HCT116 (cell line): ENCODE data around the gene C16orf90. TPM values are rescaled to one million over a fixed set of nuclear protein-coding genes. Genes with fewer than 3 reads are reported as not detected.

Source experiments
- ATAC-seq: fragments of 200-7000 bp; cut with Tn5 transposase; 2 replicates; pipeline ENCODE4 v1.9.1; 2020; ENCODE audit warnings: mild to moderate bottlenecking, moderate library complexity
- BruUV-seq: library from RNA; stranded (reverse); fragments of 400-500 nt; replicated peaks from 2 replicates; lab custom pipeline; 2021; lab: Mats Ljungman, UMichigan
- CTCF ChIA-PET: fragments of 300-600 bp; sonication (Branson Sonifier 250); formaldehyde crosslinking; loops from one replicate; lab custom pipeline; 2021; ENCODE audit warnings: antibody characterized with exemption; lab: Charles Lee
- POLR2A ChIA-PET: fragments of 300-600, 350-600 bp; sonication (Branson Sonifier 250); formaldehyde crosslinking; loops from one replicate; lab custom pipeline; 2021; ENCODE audit warnings: antibody characterized with exemption; lab: Charles Lee
- RAD21 ChIA-PET, 2 experiments: fragments of 300-600 bp; sonication (Branson Sonifier 250); formaldehyde crosslinking; loops; one replicate each; lab custom pipeline; 2023; ENCODE audit warnings: low total read pairs in 2 of 2; ENCODE audit not compliant: uncharacterized antibody in 2 of 2, unreplicated experiment in 2 of 2, low non-redundant PET in 1 of 2; lab: Charles Lee
- DNase-seq: peaks from one replicate; pipeline ENCODE4 v3.0.0-alpha.2; 2010; ENCODE audit warnings: low read depth, low spot score
- H2AFZ ChIP-seq: fragments of 200-600 bp; shearing (Covaris generic), sonication (generic); 2 replicates; pipeline ENCODE4 v1.6.1; 2017; ENCODE audit warnings: low read depth, mixed run types, mixed read lengths, antibody characterized with exemption, low read length; ENCODE audit not compliant: poor library complexity, severe bottlenecking
- H3K27ac ChIP-seq: 2 replicates; pipeline ENCODE4 v1.5.1; 2012; ENCODE audit warnings: low read depth, low read length
- H3K27me3 ChIP-seq: fragments of 200-600 bp; sonication (generic); 2 replicates; pipeline ENCODE4 v1.6.1; 2016; ENCODE audit warnings: mixed run types, low read length, mixed read lengths; ENCODE audit not compliant: insufficient read depth
- H3K36me3 ChIP-seq, 2 experiments: fragments of 200-500 bp in 1 of 2; fragments of 200-600 bp in 1 of 2; sonication (Bioruptor generic) in 1 of 2; sonication (generic) in 1 of 2; 2 replicates each; pipeline versions ENCODE4 v1.5.1 to v1.6.1; 2014 to 2016; ENCODE audit warnings: low read length in 2 of 2, inconsistent platforms in 1 of 2, mixed read lengths in 1 of 2, mixed run types in 1 of 2; ENCODE audit not compliant: insufficient read depth in 2 of 2, control insufficient read depth in 1 of 2
- H3K4me1 ChIP-seq, 2 experiments: fragments of 200-600 bp in 1 of 2; sonication (generic) in 1 of 2; 2 replicates each; pipeline versions ENCODE4 v1.5.1 to v1.6.1; 2012 to 2017; ENCODE audit warnings: low read length in 2 of 2, inconsistent platforms in 1 of 2, mild to moderate bottlenecking in 1 of 2, mixed read lengths in 1 of 2, mixed run types in 1 of 2, moderate library complexity in 1 of 2; ENCODE audit not compliant: insufficient read depth in 2 of 2, control insufficient read depth in 1 of 2
- H3K4me2 ChIP-seq: fragments of 200-600 bp; sonication (generic); 2 replicates; pipeline ENCODE4 v1.6.1; 2017; ENCODE audit warnings: mixed run types, low read length, mixed read lengths
- H3K4me3 ChIP-seq, 2 experiments: fragments of 200-600 bp in 1 of 2; sonication (generic) in 1 of 2; replicated peaks in 1 of 2; 2 replicates each; pipeline ENCODE4 v1.5.1; 2011 to 2016; ENCODE audit warnings: low read length in 2 of 2, control low read depth in 1 of 2, low read depth in 1 of 2, mild to moderate bottlenecking in 1 of 2, mixed read lengths in 1 of 2, mixed run types in 1 of 2
- H3K79me2 ChIP-seq: fragments of 200-600 bp; sonication (generic); 2 replicates; pipeline ENCODE4 v1.6.1; 2017; ENCODE audit warnings: mild to moderate bottlenecking, mixed run types, low read length, moderate library complexity, mixed read lengths; ENCODE audit not compliant: insufficient read depth
- H3K9ac ChIP-seq: fragments of 200-600 bp; sonication (generic); 2 replicates; pipeline ENCODE4 v1.6.1; 2016; ENCODE audit warnings: low read length, mixed read lengths
- H3K9me2 ChIP-seq: fragments of 200-600 bp; sonication (generic), shearing (Covaris generic); 2 replicates; pipeline ENCODE4 v1.6.1; 2017; ENCODE audit warnings: mixed run types, mild to moderate bottlenecking, moderate library complexity; ENCODE audit not compliant: insufficient read depth
- H3K9me3 ChIP-seq, 2 experiments: fragments of 200-500 bp in 1 of 2; fragments of 200-600 bp in 1 of 2; sonication (Bioruptor generic) in 1 of 2; sonication (generic) in 1 of 2; 2 replicates each; pipeline ENCODE4 v1.6.1; 2014 to 2017; ENCODE audit warnings: low read length in 2 of 2, mixed read lengths in 2 of 2, inconsistent platforms in 1 of 2, low read depth in 1 of 2, mild to moderate bottlenecking in 1 of 2, mixed run types in 1 of 2, moderate library complexity in 1 of 2; ENCODE audit not compliant: control insufficient read depth in 1 of 2, insufficient read depth in 1 of 2
- H4K20me1 ChIP-seq: fragments of 200-600 bp; sonication (generic), shearing (Covaris generic); 2 replicates; pipeline ENCODE4 v1.6.1; 2017; ENCODE audit warnings: mixed run types, mild to moderate bottlenecking, moderate library complexity; ENCODE audit not compliant: insufficient read depth
- CBX3 ChIP-seq: IDR thresholded peaks from 2 replicates; pipeline ENCODE4 v1.6.1; 2012; ENCODE audit warnings: low read depth
- EGR1 ChIP-seq: IDR thresholded peaks from 2 replicates; pipeline ENCODE4 v1.6.1; 2012; ENCODE audit warnings: low read depth
- POLR2A ChIP-seq: IDR thresholded peaks from 2 replicates; pipeline ENCODE4 v1.7.0; 2011; ENCODE audit warnings: borderline replicate concordance; ENCODE audit not compliant: insufficient read depth, insufficient read length; ENCODE audit errors: extremely low read depth
- SP1 ChIP-seq: IDR thresholded peaks from 2 replicates; pipeline ENCODE4 v1.6.1; 2012; ENCODE audit warnings: low read depth
- intact Hi-C: fragments of 100-400 bp; cut with micrococcal nuclease; formaldehyde crosslinking; loops from 2 replicates; pipeline ENCODE4 v1.10.0; 2022
- total RNA-seq: library from RNA; stranded (reverse); gene quantifications from one replicate; pipeline ENCODE4 v1.2.1, GENCODE V29; 2021; ENCODE audit not compliant: unreplicated experiment
- TF ChIP-seq, protein P1 (sequence below): IDR thresholded peaks from 2 replicates; pipeline ENCODE4 v1.6.1; 2012
- TF ChIP-seq, protein P2 (sequence below): IDR thresholded peaks from 2 replicates; pipeline ENCODE4 v1.6.1; 2012
- TF ChIP-seq, protein P3 (sequence below): IDR thresholded peaks from 2 replicates; pipeline ENCODE4 v1.6.1; 2012; ENCODE audit warnings: low read depth

Gene C16orf90
- total RNA-seq, 1 experiment from 2014 or later: not detected

DNA sequence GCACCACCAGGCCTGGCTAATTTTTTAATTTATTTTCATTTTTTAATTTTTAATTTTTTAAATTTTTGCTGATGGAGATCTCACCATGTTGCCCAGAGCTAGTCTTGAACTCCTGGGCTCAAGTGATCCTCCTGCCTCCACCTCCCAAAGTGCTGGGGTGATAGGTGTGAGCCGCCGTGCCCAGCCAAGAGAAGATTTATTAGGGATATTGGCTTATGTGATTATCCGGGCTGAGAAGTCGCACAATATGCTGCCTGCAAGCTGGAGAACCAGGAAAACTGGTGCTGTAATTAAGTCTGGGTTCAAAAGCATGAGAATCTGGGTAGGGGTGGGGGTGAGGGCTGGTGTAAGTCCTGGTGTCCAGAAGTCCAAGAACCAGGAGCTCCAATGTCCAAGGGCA, 2.5 kb upstream of the C16orf90 start:
- RAD21 ChIA-PET: no interaction called here
- no peaks in the 10 kb centered on the region for H3K9me3 ChIP-seq
- H3K9me2 ChIP-seq: no peaks in the 10 kb centered on the region
- POLR2A ChIA-PET: no interaction called here
- H3K36me3 ChIP-seq: no peaks in the 10 kb centered on the region
- DNase-seq (no peak), ATAC-seq (no peak)
- intact Hi-C loops: no loop called here
- CTCF ChIA-PET: no interaction called here
- H3K27me3 ChIP-seq: no peaks in the 10 kb centered on the region
- H3K9ac ChIP-seq: no peak overlapping the region
- no peak overlapping the region for H3K27ac ChIP-seq
- peaks cover 14% of the 10 kb centered on the region; the same call in 1 of the 2 replicates for H3K79me2 ChIP-seq
- no peak overlapping the region for H3K4me2 ChIP-seq
- H2AFZ ChIP-seq: no peak overlapping the region
- TF ChIP-seq SP1 (no peak), EGR1 (no peak), CBX3 (no peak), POLR2A (no peak)
- TF ChIP-seq, protein P1, sequence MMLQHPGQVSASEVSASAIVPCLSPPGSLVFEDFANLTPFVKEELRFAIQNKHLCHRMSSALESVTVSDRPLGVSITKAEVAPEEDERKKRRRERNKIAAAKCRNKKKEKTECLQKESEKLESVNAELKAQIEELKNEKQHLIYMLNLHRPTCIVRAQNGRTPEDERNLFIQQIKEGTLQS: no peak
- TF ChIP-seq, protein P2, sequence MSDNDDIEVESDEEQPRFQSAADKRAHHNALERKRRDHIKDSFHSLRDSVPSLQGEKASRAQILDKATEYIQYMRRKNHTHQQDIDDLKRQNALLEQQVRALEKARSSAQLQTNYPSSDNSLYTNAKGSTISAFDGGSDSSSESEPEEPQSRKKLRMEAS: no peak
- TF ChIP-seq, protein P3, sequence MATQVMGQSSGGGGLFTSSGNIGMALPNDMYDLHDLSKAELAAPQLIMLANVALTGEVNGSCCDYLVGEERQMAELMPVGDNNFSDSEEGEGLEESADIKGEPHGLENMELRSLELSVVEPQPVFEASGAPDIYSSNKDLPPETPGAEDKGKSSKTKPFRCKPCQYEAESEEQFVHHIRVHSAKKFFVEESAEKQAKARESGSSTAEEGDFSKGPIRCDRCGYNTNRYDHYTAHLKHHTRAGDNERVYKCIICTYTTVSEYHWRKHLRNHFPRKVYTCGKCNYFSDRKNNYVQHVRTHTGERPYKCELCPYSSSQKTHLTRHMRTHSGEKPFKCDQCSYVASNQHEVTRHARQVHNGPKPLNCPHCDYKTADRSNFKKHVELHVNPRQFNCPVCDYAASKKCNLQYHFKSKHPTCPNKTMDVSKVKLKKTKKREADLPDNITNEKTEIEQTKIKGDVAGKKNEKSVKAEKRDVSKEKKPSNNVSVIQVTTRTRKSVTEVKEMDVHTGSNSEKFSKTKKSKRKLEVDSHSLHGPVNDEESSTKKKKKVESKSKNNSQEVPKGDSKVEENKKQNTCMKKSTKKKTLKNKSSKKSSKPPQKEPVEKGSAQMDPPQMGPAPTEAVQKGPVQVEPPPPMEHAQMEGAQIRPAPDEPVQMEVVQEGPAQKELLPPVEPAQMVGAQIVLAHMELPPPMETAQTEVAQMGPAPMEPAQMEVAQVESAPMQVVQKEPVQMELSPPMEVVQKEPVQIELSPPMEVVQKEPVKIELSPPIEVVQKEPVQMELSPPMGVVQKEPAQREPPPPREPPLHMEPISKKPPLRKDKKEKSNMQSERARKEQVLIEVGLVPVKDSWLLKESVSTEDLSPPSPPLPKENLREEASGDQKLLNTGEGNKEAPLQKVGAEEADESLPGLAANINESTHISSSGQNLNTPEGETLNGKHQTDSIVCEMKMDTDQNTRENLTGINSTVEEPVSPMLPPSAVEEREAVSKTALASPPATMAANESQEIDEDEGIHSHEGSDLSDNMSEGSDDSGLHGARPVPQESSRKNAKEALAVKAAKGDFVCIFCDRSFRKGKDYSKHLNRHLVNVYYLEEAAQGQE: no peak
- H4K20me1 ChIP-seq: no peaks in the 10 kb centered on the region
- H3K4me3 ChIP-seq: no peak overlapping the region
- peaks cover 9 to 16% of the 10 kb centered on the region in 2 experiments; a peak in 3 of 4 replicates for H3K4me1 ChIP-seq
- BruUV-seq: no TSS peak
